ENCODE measurements around the gene COX11.

The COX11 gene, protein sequence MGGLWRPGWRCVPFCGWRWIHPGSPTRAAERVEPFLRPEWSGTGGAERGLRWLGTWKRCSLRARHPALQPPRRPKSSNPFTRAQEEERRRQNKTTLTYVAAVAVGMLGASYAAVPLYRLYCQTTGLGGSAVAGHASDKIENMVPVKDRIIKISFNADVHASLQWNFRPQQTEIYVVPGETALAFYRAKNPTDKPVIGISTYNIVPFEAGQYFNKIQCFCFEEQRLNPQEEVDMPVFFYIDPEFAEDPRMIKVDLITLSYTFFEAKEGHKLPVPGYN

DNA sequence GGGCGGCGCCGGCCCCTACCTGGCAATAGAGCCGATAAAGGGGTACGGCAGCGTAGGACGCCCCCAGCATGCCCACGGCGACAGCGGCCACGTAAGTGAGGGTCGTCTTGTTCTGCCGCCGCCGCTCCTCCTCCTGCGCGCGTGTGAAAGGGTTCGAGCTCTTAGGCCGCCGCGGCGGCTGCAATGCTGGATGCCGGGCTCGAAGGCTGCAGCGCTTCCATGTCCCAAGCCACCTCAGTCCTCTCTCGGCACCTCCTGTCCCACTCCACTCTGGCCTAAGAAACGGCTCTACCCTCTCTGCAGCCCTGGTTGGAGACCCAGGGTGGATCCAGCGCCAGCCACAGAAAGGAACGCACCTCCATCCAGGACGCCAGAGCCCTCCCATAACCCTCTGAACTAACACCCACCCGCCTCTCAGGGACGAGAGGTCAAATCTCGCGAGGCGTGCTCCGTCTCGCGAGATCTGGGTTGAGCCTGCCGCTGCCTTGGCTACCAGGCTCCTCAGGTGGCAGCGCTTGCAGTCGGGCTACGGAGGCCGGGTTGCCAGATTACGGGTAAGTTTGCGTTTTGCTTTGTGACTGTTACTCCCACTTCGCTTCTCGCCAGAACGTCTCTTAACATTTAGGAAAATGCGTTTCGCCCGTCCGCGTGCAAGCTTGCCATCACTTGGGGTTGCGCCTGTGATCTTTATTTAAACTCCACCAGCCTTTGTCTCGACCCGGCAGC, at the start of gene COX11, which contains the start of gene STXBP4:
COX11 (minus strand) TSS at position 393 of the 726 bp plus-strand sequence; CDS start at position 385, 8 bp downstream.
STXBP4 (plus strand) TSS at position 504 of the 726 bp plus-strand sequence. CDS start 17,455 bp downstream, outside the sequence.
- TF ChIP-seq CTCF (IDR thresholded peaks at IDR 0.05), result peak; percentile 59; the same call in 1 of the 2 replicates

GRCh38 chr17:55005520-55005919, 37.1 kb upstream of the COX11 start:
- TF ChIP-seq CTCF (IDR thresholded peaks at IDR 0.05), result peak; percentile 77

GRCh38 chr17:55004484-55004883, 36.0 kb upstream of the COX11 start:
- TF ChIP-seq CTCF (IDR thresholded peaks at IDR 0.05), result no peak

DNA sequence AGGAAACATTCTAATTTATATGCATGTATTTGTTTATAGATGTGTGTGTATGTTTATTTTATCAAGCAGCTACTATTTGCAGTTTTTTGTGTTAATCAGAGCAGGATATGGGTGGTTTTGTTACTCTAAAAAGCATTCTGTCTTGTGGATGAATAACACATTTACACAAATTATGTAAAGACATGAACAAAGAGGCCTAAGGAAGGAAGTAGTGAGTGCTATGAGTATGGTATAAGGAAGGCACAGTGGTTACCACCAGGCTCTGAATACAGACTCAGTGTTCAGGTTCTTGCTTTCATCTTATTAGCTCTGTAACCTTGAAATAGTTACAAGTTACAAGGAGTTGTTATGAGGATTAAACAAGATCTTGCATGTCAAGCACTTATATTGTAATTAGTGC, 34.0 kb upstream of the COX11 start:
- no peak for TF ChIP-seq CTCF (IDR thresholded peaks at IDR 0.05)

DNA sequence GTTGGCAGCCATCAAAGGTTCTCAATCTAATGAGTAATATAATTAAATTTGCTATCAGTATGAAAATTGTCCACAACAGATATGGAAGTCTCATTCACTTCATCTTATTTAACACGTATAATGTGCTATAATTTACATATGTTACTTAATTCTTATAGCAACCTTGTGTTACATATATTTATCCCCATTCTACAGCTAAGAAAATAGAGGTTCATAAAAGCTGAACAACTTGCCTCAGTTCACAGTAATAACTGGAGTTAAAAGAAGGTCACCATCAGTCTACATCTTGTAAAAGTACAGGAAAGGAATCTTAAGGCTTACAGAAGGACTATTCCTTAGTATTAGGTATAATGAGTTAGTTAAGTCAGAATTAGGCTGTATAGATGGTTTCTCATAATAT, 28.0 kb upstream of the COX11 start:
- no peak for TF ChIP-seq CTCF (IDR thresholded peaks at IDR 0.05)

GRCh38 chr17:54992797-54993639, 24.6 kb upstream of the COX11 start:
- peak; percentile 68 for TF ChIP-seq CTCF (IDR thresholded peaks at IDR 0.05)

- no peak for TF ChIP-seq CTCF (IDR thresholded peaks at IDR 0.05)
Measured at GRCh38 chr17:54991567-54991966, 23.1 kb upstream of the COX11 start.
